ENCODE results near the gene E2F1.

E2F1 gene

GRCh38 chr20:33672426-33673113 lies 13.6 kb downstream of the E2F1 start:
- no peak for DNase-seq (ENCODE audit: low read depth in 2 of 2)

GRCh38 chr20:33671573-33672288 lies 14.5 kb downstream of the E2F1 start:
- DNase-seq (ENCODE audit: low read depth in 2 of 2) = no peak

- DNase-seq (ENCODE audit: low read depth in 2 of 2) = no peak
These were observed 15.3 kb downstream of the E2F1 start for GRCh38 chr20:33670715-33671499.

GRCh38 chr20:33669873-33670640 lies 16.1 kb downstream of the E2F1 start:
- no peak for DNase-seq (ENCODE audit: low read depth in 2 of 2)

GRCh38 chr20:33669224-33669623 lies 17.0 kb downstream of the E2F1 start:
- no peak for DNase-seq (ENCODE audit: low read depth in 2 of 2)

GRCh38 chr20:33668466-33669155 lies 17.6 kb downstream of the E2F1 start:
- no peak for DNase-seq (ENCODE audit: low read depth in 2 of 2)

- DNase-seq (ENCODE audit: low read depth in 2 of 2) = peak; percentile 68 to 73
These were observed 18.3 kb downstream of the E2F1 start for GRCh38 chr20:33667676-33668465.

GRCh38 chr20:33667245-33667675 lies 18.9 kb downstream of the E2F1 start:
- no peak for DNase-seq (ENCODE audit: low read depth in 2 of 2)

- DNase-seq (ENCODE audit: low read depth in 2 of 2) = peak; percentile 80 to 88
These were observed 19.6 kb downstream of the E2F1 start, which contains the start of gene ACTL10 for GRCh38 chr20:33666293-33667244. TSS of gene ACTL10 (plus strand) at chr20:33666943. CDS start at chr20:33667498, 555 bp downstream.

GRCh38 chr20:33664762-33665144 lies 21.4 kb downstream of the E2F1 start:
- DNase-seq (ENCODE audit: low read depth in 2 of 2) = no peak

- no peak for DNase-seq (ENCODE audit: low read depth in 2 of 2)
These were observed 22.0 kb downstream of the E2F1 start for GRCh38 chr20:33664085-33664761.

GRCh38 chr20:33663161-33664084 lies 22.8 kb downstream of the E2F1 start:
- peak; percentile 77 to 85 for DNase-seq (ENCODE audit: low read depth in 2 of 2)

GRCh38 chr20:33662172-33662571 lies 24.0 kb downstream of the E2F1 start, which contains the start of gene C20orf144:
TSS of gene C20orf144 (plus strand) at chr20:33662327. CDS start at chr20:33662346, 19 bp downstream.
- no peak for DNase-seq (ENCODE audit: low read depth in 2 of 2)

GRCh38 chr20:33660685-33661058 lies 25.5 kb downstream of the E2F1 start:
- no peak for DNase-seq (ENCODE audit: low read depth in 2 of 2)

GRCh38 chr20:33660035-33660684 lies 26.0 kb downstream of the E2F1 start:
- DNase-seq (ENCODE audit: low read depth in 2 of 2) = no peak

GRCh38 chr20:33659341-33660034 lies 26.7 kb downstream of the E2F1 start:
- no peak for DNase-seq (ENCODE audit: low read depth in 2 of 2)
